LHCN-M2 (cell line): ENCODE data around the gene RASGRP3. TPM values are rescaled to one million over a fixed set of nuclear protein-coding genes. Genes with fewer than 3 reads are reported as not detected.

ENCODE experiments used
- DNase-seq: peaks from one replicate; pipeline ENCODE4 v3.0.0-alpha.2; 2012; ENCODE audit warnings: low read depth
- total RNA-seq: library from RNA; depleted of rRNA; stranded (reverse); fragments of >200 nt; gene quantifications from 2 replicates; pipeline ENCODE4 v1.2.3, GENCODE V29; 2014

The RASGRP3 gene
- total RNA-seq, 1 experiment from 2014 or later, result 9.4 TPM

- no peak for DNase-seq
Measured at GRCh38 chr2:33522576-33522975, 46.1 kb downstream of the RASGRP3 start.

GRCh38 chr2:33525666-33526065 lies 49.2 kb downstream of the RASGRP3 start:
- no peak for DNase-seq

- peak; percentile 32 for DNase-seq
Measured at GRCh38 chr2:33526132-33526531, 49.7 kb downstream of the RASGRP3 start.

- no peak for DNase-seq
Measured at GRCh38 chr2:33526921-33527320, 50.5 kb downstream of the RASGRP3 start.

- DNase-seq, result no peak
Measured at GRCh38 chr2:33528441-33528950, 52.0 kb downstream of the RASGRP3 start.

GRCh38 chr2:33529771-33530481 lies 53.5 kb downstream of the RASGRP3 start:
- peak; percentile 96 for DNase-seq

GRCh38 chr2:33530690-33531548 lies 54.5 kb downstream of the RASGRP3 start:
- no peak for DNase-seq

- DNase-seq, result peak; percentile 98
Measured at GRCh38 chr2:33531549-33532059, 55.2 kb downstream of the RASGRP3 start.

GRCh38 chr2:33532146-33532545 lies 55.7 kb downstream of the RASGRP3 start:
- no peak for DNase-seq

GRCh38 chr2:33532966-33533365 lies 56.5 kb downstream of the RASGRP3 start:
- no peak for DNase-seq

GRCh38 chr2:33535421-33535820 lies 59.0 kb downstream of the RASGRP3 start:
- DNase-seq, result peak; percentile 42

- no peak for DNase-seq
Measured at GRCh38 chr2:33541243-33541642, 64.8 kb downstream of the RASGRP3 start.

- no peak for DNase-seq
Measured at GRCh38 chr2:33550206-33550605, 73.8 kb downstream of the RASGRP3 start.

- DNase-seq, result peak; percentile 51
Measured at GRCh38 chr2:33552758-33553461, 76.5 kb downstream of the RASGRP3 start.

GRCh38 chr2:33555681-33556080 lies 79.2 kb downstream of the RASGRP3 start:
- no peak for DNase-seq

GRCh38 chr2:33559328-33559727 lies 82.9 kb downstream of the RASGRP3 start:
- DNase-seq, result no peak

GRCh38 chr2:33560017-33560416 lies 83.6 kb downstream of the RASGRP3 start:
- DNase-seq, result no peak

- DNase-seq, result no peak
Measured at GRCh38 chr2:33561872-33562271, 85.4 kb downstream of the RASGRP3 start.

- peak; percentile 36 for DNase-seq
Measured at GRCh38 chr2:33570681-33571080, 94.2 kb downstream of the RASGRP3 start.

- no peak for DNase-seq
Measured at GRCh38 chr2:33573657-33574056, 97.2 kb downstream of the RASGRP3 start.

- no peak for DNase-seq
Measured at GRCh38 chr2:33577084-33577483, 100.6 kb downstream of the RASGRP3 start.

- DNase-seq, result no peak
Measured at GRCh38 chr2:33577668-33578067, 101.2 kb downstream of the RASGRP3 start.
